HS-27A (cell line): ENCODE data around the gene TK2.
"Not testable (repeated sequence)": the region's sequence is repeated elsewhere in the genome, so short reads cannot be mapped to it uniquely, and the experiment has no call there.

Source experiments
- DNase-seq: peaks from one replicate; pipeline ENCODE4 v3.0.0-alpha.2; 2012; ENCODE audit warnings: low read depth, missing footprints

The TK2 gene

DNA sequence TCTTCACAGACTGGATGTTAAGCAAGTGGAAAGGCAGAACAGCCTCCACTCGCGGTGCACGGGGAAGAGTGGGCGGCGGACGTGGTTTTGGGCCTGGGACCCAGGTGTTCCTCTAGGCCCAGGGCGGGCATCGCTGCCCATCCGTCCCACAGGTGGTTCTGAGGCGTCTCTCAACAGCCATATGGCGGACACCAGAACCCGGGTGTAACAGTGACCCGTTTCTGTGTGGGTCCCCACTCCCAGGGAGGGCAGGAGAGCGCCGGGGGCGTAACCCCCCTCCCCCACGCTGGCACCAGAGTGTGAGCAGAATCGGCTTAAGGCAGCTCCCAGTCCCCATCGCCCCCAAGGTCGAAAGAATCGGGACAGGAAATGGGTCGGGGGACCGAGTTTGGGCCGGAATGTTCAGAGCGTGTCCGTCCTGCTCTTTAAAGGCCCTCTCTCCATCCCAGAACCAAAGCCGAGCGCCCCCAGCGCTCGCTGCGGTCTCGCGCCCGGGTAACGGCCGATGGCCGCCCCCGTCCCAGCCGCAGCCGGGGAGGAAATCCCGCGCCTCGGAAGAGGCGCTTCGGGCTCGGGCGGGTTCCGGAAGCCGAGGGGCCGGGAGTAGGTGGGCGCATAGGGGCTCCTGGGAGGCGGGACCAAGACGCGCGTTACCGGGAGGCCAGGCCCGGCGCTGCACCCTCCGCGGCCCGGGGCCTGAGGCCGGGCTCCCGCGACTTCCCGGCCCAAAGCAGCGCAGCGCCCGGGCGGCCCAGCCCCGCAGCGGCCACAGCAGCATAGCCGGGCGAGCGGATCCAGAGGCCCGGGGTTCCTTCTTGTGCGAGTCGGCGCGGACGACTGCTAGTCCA, at the start of gene TK2:
Gene TK2 (minus strand): TSS at position 839 of the 848 bp plus-strand sequence. CDS start 61 bp downstream, at position 778.
- DNase-seq: no peak

DNA sequence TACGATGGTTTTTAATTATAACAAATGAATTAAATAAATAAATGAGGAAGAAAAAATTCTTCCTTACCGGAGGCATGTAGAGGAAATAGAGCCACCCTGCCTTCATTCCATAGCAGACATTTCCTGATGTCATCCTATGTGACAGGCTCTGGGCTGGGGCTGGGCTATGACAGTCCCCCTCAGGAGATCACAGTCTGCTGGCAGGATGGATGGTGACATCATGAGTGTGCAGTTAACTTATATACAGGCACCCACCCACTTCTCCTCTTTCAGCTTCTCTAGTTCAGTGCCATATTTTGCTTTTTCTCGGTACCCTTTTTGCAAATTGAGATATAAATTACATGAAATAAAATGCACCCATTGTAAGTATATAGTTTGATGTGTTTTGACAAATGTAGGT, 48.2 kb upstream of the TK2 start:
- no peak for DNase-seq

DNA sequence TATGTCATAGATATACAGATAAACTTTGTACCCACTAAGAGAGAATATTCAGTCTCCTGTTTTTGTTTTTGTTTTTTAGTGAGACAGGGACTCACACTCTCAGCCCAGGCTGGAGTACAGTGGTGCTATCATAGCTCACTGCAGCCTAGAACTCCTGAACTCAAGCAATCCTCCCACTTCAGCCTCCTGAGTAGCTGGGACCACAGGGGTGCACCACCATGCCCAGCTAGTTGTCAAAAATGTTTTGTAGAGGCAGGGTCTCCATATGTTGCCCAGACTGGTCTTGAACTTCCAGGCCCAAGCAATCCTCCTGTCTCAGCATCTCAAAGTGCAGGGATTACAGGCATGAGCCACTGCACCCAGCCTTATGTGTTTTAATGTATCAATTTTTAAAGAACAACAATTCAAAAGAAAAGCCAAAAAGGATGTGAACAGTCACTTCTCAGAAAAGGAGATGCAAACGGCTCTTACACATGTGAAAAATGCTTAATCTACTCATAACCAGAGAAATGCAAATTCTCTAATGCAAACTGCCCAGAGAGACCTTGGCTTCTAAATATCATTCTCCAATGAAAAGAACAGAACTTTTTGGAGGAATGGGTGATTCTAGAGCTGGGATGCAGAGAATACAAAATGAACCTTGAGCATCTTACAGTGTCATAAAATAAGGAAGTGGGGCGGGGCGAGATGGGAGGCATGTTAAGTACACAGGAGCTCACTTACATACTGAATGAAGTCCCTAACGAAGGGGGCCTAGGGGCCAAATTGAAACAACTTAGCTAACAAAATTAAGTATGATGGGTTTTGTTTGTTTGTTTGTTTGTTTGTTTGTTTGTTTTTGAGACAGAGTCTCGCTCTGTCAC, 47.3 kb upstream of the TK2 start:
- no peak for DNase-seq

DNA sequence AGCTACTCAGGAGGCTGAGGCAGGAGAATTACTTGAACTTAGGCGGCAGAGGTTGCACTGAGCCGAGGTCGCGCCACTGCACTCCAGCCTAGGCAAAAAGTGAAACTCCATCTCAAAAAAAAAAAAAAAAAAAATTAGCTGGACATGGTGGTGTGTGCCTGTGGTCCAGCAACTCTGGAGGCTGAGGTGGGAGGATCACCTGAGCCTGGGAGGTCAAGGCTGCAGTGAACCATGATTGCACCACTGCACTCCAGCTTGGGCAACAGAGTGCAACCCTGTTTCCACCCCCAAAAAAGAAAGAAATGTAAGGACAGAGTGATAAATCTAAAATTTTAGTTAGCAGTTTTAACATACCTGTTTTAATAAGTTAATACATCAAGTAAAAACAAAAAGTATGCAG, 46.6 kb upstream of the TK2 start:
- not testable (repeated sequence) for DNase-seq

DNA sequence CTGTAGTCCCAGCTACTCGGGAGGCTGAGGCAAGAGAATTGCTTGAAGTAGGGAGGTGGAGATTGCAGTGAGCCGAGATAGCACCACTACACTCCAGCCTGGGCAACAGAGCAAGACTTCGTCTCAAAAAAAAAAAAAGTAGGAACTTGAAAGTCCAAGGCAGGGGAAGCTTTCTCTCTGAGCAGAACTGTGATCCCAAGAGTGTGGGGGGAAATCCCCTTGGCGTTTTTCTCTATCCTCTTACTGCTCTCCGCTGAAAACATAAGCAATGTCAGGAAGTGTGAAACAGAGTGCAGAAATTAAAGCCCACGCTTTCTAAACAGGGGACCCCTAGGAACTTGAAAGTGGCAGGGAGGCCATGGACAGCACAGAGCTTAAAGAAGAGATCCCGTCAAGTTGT, 44.8 kb upstream of the TK2 start:
- DNase-seq: no peak

DNA sequence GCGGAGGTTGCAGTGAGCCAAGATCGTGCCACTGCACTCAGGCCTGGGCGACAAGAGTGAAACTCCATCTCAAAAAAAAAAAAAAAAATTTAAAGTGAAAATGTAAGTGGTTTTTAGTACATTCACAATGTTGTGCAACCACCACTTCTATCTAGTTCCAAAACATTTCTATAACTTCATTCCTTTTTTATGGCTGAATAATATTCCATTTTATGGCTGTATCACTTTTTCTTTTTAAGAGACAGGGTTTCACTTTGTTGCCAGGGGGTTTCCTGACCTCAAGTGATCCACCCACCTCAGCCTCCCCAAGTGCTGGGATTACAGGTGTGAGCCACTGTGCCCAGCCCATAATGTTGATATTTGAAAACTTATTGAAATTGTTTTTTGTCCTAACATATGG, 42.9 kb upstream of the TK2 start:
- no peak for DNase-seq

DNA sequence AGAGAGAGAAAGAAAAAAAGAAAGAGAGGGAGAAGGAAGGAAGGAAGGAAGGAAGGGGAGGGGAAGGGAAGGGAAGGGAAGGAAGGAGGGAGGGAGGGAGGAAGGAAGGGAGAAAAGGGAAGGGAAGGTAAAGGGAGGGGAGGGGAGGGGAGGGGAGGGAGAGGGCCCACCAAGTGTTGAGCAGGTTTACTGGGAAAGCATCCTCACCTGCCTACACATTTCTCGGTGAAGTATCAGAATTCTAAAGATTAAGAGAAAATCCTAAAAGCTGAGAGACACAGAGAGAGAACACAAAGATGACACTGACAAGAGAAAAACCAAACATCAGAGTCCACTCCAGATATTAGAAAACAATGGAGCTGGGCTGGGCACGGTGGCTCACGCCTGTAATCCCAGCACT, 42.3 kb upstream of the TK2 start:
- no peak for DNase-seq

DNA sequence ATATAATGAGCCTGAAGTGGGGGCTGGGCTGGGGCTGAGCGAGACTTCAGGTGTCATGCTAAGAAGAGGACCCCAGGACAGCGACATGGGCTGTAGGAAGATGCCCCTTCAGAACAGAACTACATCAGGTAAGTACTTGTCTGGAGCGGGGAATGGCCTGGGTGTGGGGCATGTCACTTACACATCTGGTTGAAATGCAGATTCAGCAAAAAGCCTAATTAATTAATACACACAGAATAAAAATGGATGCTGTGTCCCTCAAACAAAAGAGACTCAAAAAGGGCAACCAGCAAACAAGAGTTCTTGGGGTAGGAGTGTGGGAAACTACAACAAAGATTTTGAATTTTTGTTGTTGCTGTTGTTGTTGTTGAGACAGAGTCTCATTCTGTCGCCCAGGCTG, 41.1 kb upstream of the TK2 start:
- DNase-seq: no peak

DNA sequence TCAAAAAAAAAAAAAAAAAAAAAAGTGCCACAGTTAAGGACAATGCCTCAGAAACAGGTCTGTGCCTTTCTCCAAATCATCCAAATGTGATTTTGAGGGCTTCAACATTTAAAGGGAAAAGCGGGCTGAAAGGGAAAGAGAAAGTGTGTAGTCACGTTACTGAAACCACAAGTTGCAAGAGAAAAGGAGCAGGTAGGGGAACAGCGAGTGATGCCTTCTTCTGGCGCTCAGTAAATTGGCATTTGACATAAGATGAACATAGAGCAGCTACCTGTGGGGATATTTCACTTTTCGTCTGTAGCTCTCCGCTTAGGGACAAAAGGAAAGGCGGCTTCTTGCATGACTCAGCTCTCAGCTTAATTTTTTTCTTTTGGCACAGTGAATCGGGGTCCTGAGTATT, 40.4 kb upstream of the TK2 start:
- DNase-seq: no peak

DNA sequence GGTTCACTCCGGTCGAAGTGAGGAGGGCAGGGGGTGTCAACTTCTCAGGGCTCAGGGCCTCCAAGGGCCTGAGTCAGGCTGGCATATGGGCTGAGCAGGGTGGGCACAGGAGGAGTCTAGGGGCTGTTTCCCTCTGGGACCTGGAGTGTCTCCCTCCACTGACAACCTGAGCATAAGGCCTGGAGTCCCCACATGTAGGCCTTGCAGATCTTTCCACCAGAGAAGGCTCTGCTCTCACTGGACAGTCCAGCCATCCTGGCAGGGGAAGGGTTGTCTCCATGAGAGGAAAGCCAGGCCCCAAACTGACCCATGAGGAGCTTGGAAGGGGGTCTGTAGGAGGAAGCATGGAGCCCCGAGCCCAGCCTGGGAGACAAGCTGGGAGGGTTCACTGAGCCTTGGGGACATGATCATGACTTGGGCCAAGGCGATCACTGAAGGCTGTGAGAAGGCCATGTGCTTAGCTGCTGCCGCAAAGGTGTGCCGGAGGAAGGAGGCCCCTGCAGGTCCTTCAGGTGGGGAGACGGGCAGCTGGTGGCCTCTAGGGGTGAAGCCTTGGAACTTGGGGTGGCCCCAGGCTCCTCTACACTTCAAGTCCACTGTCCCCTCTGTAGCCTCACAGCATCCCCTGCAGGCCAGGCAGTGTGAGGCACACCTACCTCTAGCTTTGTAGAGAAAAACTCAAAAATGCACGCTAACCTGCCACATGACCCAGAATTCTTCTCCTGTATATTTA, 39.2 kb upstream of the TK2 start:
- DNase-seq: no peak

DNA sequence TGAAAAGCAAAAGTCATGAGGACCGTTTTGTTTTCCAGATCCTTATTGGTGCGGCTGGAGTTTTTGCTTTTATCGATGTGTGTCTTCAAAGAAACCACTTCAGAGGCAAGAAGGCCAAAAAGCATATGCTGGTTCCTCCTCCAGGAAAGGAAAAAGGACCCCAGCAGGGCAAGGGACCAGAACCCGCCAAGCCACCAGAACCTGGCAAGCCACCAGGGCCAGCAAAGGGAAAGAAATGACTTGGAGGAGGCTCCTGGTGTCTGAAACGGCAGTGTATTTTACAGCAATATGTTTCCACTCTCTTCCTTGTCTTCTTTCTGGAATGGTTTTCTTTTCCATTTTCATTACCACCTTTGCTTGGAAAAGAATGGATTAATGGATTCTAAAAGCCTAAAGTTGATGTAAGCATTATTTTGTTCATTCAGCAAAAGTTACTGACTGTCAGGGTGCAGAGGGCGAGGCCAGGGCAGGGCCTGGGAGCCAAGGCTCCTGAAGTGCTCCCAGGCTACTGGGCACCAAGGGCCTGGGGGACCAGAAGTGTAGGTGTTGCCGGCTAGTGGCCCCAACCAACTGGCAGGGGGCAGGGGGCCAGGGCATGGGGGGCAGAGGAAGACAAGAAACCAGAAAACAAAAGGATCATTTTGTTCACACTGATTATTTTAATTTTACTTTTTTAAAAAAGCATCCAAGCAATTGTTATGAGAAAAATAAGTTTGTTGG, 38.1 kb upstream of the TK2 start:
- DNase-seq: no peak

DNA sequence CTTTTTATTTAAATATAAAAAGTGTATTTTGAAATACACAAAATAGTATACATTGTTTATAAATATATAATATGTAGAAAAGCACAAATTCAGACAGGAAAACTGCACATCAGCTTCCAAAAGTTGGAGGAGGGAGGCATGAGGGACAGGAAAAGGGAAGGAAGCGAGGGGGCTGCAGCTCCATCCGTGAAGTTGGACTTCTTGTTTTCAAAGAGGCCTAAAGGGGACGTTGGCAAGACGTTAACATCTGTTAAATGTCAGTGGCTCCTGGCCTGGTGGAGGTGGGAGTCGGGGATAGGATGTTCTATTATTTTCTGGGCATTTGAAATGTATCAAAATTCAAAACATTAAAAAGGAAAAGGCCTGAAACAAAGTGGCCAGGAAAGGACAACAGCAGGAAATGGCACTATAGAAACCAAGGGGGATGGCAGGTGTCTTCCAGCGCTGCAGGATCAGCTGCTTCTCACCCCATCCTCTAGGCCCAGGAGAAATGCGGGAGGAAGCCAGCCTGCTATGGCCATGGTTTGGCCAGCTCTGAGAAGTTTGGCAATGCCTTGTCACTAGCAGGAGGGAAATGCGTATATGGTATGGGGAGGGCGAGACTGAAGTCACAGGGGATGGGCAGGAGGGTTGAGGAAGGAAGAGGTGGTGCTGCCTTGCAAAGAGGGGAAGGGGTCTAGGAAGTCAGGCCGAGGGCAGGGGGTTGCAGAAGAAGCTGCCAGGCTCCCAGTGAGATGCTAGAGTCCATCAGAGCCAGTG, 35.7 kb upstream of the TK2 start:
- no peak for DNase-seq

DNA sequence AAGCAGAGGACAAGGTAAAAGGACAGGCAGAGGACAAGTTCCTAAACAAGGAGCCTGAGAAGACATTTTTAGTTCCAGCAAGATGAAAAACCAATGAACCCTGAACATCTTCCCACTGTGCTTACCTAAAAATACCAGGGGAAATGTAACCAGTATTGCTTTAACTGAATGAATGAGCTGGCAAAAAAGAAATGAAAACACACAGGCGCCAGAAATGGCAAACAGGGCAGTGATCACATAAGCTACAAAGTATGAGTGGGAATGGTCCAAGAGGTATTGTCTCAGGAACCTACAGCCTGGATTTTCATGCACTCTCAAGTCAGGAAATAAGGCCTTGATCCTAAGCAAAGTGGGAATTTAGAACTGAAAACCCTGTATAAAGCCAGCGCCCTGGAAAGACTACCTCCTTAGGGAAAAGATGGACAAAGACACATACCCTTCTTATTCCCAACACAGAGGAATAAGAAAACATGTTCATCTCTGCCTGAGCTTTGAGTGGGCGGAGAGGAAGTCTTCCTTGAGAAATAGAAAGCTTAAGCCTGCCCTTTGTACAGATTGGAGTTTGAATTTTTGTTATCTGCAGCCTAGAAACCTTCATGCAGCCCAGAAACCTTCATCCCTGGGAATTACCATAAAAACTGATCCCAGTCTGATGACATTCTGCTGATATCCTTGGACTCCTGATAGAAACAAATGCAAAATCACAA, 31.5 kb upstream of the TK2 start:
- DNase-seq: no peak

DNA sequence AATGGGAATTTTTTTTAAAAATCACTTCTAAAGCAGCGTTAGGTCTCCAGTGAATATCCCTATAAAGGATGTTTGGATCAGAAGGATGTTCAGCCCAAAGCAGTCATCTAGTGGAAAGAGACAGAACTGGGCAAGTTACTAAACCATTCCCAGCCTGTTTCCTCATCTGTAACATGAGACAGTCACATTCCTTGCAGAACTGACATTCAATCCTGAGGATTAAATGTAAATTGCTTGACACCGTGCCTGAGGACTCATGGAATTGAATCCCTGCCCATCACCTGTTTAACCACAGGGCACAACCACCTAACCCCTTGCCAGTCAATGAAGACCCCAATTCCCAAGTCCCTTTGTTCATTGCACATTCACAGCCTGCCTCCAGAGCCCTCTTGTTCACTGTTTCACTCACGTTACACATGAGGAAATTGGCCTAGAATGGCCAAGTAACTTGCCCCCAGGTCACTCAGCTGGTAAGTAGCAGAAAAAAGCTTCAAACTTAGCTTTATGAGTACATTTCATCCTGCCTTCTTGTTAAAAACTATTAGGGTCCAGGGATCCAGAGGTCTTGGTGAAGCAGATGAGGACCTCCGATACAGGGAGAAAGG, 30.8 kb upstream of the TK2 start:
- DNase-seq: peak; percentile 54

DNA sequence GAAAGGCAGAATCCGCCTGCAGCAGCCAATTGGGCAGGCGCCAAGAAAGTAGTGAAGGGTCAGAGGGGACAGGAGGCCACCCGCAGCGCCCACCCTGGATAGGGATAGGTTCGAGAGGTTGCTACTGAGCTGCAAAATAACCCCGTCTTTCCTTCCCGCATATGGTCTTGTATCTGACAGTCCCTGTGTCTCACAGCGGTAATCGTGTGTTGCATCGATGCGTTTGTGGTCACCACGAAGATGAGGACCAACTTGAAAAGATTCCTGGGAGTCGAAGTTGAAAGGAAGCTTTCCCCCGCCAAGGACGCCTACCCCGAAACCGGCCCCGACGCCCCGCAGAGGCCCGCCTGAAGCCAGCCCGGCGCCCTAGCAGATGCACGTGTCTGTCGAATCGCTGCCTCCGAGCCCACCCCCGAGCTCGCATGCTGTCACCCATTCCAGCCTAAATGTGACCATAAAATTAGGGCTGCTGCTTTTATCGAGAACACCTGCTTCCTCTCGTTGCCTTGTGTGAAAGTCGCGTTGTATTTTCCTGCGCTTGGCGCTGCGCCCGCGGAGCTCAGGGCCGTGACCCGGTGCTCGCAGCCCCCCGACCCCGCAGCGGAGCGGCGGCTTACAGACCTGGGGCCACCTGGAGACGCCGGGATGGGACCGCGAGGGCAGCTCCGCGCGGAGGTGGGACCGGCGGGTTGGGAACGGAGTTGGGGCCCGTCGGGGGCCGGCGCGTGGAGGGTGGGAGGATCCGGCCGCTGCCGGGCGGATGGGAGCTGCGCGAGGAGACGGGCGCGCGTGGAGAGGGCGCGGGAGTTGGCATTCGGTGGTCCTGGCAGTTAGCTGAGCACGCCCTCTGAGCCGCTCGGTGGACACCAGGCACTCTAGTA, 29.0 kb upstream of the TK2 start, which contains the start of gene CMTM2:
Gene CMTM2 (plus strand): TSS at position 813 of the 881 bp plus-strand sequence. CDS start 145 bp downstream, outside the sequence.
- DNase-seq: no peak

DNA sequence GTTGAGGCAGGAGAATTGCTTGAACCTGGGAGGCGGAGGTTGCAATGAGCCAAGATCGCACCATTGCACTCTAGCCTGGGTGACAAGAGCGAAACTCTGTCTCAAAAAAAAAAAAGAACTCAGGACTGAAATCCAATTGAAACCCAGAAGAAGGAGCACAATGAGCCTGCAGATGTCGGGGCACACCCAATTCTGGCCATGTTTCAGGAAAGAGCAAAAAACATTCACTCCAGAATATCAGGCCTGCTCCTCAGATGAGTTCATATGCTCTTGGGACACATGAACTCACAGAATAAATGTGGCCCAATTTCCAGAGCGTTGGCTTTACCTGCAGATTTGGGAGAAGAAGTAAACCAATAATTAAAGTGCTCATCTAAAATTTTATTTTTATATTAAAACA, 26.4 kb upstream of the TK2 start:
- no peak for DNase-seq

DNA sequence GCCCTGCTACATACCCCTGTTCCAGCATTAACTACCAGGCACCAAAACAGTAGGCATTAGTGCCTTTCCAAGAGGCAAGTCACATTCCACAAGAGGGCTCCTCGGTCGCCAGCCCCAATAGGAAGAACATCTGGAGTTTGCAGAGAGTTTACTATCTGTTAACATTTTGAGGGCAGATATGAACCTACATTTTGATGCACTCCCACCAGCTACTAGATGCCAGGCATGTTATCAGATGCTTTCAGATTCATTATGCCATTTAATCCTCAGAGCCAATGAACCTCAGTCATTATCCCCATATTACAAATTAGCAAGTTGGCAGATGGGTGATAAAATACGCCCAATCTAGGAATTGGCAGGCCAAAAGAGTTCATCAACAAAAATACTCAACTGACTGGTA, 25.1 kb upstream of the TK2 start:
- no peak for DNase-seq

DNA sequence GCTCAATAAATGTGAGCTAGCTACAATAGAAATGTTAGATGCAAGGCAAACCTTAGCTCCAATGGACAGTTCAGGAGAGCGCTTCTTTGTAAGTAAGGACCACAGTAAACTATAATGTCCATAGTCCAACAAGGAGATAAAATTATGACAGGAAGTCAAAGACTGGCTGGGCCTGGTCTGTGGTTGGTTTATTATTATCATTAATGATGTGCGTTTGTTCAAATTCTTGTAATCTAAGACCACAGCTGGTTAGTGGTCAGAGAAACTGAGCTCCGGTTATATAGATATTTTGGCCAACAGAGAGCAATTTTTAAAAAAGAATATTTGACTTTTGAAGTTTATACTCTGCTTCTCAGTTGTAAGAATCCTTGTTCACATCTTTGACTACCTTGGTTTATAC, 24.6 kb upstream of the TK2 start:
- DNase-seq: no peak

DNA sequence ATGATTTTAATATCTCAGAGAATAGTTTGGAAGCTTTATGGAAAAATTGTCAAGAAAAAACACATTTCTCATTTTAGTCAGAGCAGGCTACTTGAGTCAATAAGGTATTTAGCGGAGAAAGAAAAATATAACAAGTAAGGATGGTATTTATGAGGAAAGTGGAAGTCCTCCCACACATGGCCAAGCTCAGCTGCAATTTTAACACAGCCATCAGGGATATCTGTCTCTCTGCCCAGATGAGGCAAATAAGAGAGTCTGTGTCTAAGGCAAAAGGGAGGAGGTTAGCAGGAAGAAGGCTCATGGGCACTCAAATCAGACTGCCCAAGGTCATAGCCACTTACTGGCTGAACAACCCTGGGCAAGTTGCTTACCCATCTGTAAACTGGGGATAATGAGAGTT, 24.2 kb upstream of the TK2 start:
- DNase-seq: no peak
